Measurements from ENCODE around the gene MCM9. TPM values are rescaled to one million over a fixed set of nuclear protein-coding genes. Genes with fewer than 3 reads are reported as not detected.

MCM9 gene
- total and polyA plus RNA-seq, 2 donors from 2014 or later = 4.8 to 25.9 TPM

DNA sequence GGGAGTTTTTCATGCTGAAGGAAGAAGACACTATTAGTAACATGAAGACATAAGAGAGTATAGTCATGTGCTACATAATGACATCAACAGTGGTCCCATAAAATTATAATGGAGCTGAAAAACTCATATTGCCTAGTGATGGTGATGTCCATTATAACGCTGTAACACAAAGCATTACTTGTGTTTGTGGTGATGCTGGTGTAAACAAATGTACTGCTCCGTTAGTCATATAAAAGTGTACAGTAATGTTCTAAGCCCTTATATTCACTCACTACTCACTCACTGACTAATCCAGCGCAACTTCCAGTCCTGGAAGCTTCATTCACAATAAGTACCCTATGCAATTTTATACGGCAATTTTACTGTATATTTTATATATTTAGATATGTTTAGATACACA is 67.8 kb downstream of the MCM9 start:
- intact Hi-C loops (cut with DNase I) = no loop called here
- no peak overlapping the region for H3K9ac ChIP-seq (ENCODE audit: low read length in 3 of 3)
- H3K36me3 ChIP-seq (ENCODE audit: control insufficient read depth in 2 of 3, insufficient read depth in 3 of 3, low read length in 3 of 3) = no peaks in the 10 kb centered on the region
- TF ChIP-seq, protein P1, sequence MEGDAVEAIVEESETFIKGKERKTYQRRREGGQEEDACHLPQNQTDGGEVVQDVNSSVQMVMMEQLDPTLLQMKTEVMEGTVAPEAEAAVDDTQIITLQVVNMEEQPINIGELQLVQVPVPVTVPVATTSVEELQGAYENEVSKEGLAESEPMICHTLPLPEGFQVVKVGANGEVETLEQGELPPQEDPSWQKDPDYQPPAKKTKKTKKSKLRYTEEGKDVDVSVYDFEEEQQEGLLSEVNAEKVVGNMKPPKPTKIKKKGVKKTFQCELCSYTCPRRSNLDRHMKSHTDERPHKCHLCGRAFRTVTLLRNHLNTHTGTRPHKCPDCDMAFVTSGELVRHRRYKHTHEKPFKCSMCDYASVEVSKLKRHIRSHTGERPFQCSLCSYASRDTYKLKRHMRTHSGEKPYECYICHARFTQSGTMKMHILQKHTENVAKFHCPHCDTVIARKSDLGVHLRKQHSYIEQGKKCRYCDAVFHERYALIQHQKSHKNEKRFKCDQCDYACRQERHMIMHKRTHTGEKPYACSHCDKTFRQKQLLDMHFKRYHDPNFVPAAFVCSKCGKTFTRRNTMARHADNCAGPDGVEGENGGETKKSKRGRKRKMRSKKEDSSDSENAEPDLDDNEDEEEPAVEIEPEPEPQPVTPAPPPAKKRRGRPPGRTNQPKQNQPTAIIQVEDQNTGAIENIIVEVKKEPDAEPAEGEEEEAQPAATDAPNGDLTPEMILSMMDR (IDR thresholded peaks at IDR 0.05; ENCODE audit: borderline replicate concordance, extremely low read depth, insufficient read depth) = no peak
- H3K9me3 ChIP-seq (ENCODE audit: control insufficient read depth in 2 of 3, insufficient read depth in 1 of 3, low read length in 3 of 3) = no peaks in the 10 kb centered on the region
- DNase-seq = no peak
- no peak for FAIRE-seq
- H3K27me3 ChIP-seq (ENCODE audit: control insufficient read depth, insufficient read depth, low read length) = no peaks in the 10 kb centered on the region
- H3K4me3 ChIP-seq (ENCODE audit: low read length in 3 of 3) = no peak overlapping the region
- no peak overlapping the region for H3K27ac ChIP-seq (ENCODE audit: low read depth in 2 of 2, low read length in 2 of 2)
- H3K4me1 ChIP-seq (ENCODE audit: control insufficient read depth in 2 of 3, insufficient read depth in 2 of 3, low read depth in 1 of 3, low read length in 3 of 3) = peaks cover 0 to 7% (median 0%) of the 10 kb centered on the region in 3 donors

DNA sequence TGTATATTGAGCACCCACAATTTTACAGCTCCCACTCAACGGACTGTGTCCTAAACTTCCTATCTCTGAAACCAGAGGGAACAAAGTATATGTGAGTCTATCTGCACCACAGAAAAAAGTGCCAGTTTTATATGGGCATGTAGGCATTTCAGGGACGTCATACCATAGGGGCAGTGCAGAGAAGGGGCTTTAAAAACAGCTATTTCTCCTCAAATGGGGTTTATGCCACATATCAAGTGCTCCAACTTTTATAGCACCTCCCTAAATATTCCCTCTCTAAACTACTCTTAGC is 69.9 kb downstream of the MCM9 start:
- Histone ChIP-seq H3K9ac (ENCODE audit: low read length in 3 of 3) (no peak overlapping the region), H3K36me3 (ENCODE audit: control insufficient read depth in 2 of 3, insufficient read depth in 3 of 3, low read length in 3 of 3) (peaks cover 0 to 2% (median 0%) of the 10 kb centered on the region in 3 donors), H3K4me1 (ENCODE audit: control insufficient read depth in 2 of 3, insufficient read depth in 2 of 3, low read depth in 1 of 3, low read length in 3 of 3) (peaks cover 0 to 7% (median 0%) of the 10 kb centered on the region in 3 donors), H3K4me3 (ENCODE audit: low read length in 3 of 3) (no peak overlapping the region), H3K27ac (ENCODE audit: low read depth in 2 of 2, low read length in 2 of 2) (no peak overlapping the region), H3K9me3 (ENCODE audit: control insufficient read depth in 2 of 3, insufficient read depth in 1 of 3, low read length in 3 of 3) (no peaks in the 10 kb centered on the region), H3K27me3 (ENCODE audit: control insufficient read depth, insufficient read depth, low read length) (no peaks in the 10 kb centered on the region)
- no peak for FAIRE-seq
- intact Hi-C loops (cut with DNase I) = no loop called here
- DNase-seq = no peak
- TF ChIP-seq, protein P1 (IDR thresholded peaks at IDR 0.05; ENCODE audit: borderline replicate concordance, extremely low read depth, insufficient read depth) = no peak

GRCh38 chr6:118864341-118865099 is 70.4 kb downstream of the MCM9 start:
- Histone ChIP-seq H3K9me3 (ENCODE audit: control insufficient read depth in 2 of 3, insufficient read depth in 1 of 3, low read length in 3 of 3) (no peaks in the 10 kb centered on the region), H3K36me3 (ENCODE audit: control insufficient read depth in 2 of 3, insufficient read depth in 3 of 3, low read length in 3 of 3) (peaks cover 0 to 2% (median 0%) of the 10 kb centered on the region in 3 donors), H3K4me3 (ENCODE audit: low read length in 3 of 3) (no peak overlapping the region), H3K27ac (ENCODE audit: low read depth in 2 of 2, low read length in 2 of 2) (no peak overlapping the region), H3K4me1 (ENCODE audit: control insufficient read depth in 2 of 3, insufficient read depth in 2 of 3, low read depth in 1 of 3, low read length in 3 of 3) (peaks cover 0 to 7% (median 0%) of the 10 kb centered on the region in 3 donors), H3K9ac (ENCODE audit: low read length in 3 of 3) (no peak overlapping the region), H3K27me3 (ENCODE audit: control insufficient read depth, insufficient read depth, low read length) (no peaks in the 10 kb centered on the region)
- no peak for FAIRE-seq
- DNase-seq = peak in 1 of 5 donors; percentile 8
- TF ChIP-seq, protein P1 (IDR thresholded peaks at IDR 0.05; ENCODE audit: borderline replicate concordance, extremely low read depth, insufficient read depth) = no peak
- intact Hi-C loops (cut with DNase I) = no loop called here

Measured in kidney (tissue), 14 donors.